Measurements from ENCODE around the gene TEX14. TPM values are rescaled to one million over a fixed set of nuclear protein-coding genes. Genes with fewer than 3 reads are reported as not detected.
A peak's percentile ranks its signal among the peaks of the same experiment; 100 is the strongest.

Gene TEX14
- total RNA-seq, 1 experiment from 2014 or later: not detected

DNA sequence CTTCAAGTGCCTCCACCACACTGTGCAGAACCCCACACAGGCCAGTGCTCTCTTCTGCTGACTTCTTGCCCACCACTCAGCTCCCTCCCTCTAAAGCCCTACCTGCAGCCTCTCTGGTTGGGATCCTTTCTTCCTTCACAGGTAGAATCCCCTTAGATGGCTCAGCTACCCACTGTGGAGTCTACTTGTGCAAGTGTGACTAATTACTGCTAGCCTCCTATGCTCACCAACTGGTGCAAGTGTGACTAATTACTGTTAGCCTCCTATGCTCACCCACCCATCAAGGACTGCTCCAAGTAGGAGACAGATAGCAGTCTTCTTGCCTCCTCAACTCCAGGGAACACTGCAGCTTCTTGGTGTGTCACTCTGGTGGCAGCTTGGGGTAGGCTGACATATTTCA lies 43.6 kb downstream of the TEX14 start:
- no peak for DNase-seq (ENCODE audit: low read depth)

DNA sequence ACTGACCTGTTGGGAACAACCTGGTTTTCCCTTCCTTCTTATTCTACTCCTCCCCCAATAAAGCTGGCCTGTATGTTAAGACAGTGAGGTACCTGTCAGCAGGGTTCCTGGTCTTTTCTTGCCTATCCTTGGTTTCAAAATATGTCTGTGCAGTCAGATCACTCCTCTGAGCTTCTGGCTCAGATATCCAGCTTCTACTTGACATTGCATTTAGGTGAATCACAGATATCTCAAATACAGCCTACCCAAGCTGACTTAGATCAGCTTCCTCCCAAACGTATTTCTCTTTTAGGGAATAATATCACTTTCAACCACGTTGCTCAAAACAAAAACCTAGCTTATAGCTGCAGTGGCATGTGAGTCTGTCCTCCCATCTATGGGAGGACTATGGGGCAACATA lies 48.7 kb downstream of the TEX14 start:
- peak; percentile 57 for DNase-seq (ENCODE audit: low read depth)

DNA sequence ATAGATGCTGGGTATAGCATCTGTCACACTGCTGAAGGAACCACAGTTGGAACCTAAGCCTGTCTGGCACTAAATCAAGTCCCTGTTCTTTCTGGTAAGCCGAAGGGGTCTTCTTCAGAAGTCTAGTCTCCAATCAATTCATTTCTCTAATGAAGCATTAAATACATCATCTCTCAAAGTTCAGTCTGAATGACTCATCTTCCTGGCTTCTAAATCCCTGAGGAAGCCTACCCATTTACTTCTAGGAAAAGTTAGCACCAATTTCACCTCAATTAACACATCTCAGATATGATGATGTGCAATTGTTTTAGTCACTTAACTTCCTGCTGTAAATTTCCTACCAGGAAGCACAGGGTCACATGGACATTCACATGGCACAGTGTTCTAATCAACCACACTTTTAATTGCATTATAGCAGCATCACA lies 49.9 kb downstream of the TEX14 start:
- DNase-seq (ENCODE audit: low read depth): no peak

DNA sequence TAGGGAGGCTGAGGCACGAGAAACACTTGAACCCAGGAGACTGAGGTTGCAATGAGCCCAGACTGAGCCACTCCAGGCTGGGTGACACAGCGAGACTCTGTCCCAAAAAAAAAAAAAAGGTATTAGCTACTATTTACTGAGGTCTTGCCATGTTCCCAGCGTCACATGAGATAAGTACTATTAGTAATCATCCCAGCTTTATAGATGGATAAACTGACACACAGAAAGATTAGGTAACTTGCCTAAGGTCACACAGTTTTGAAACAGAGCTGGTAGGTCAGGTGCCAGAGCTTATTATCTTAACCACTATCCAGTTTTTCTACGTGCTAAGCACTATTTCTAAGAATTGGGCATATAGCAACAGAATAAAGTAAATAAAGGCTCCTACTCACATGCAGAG lies 51.6 kb downstream of the TEX14 start:
- no peak for DNase-seq (ENCODE audit: low read depth)

DNA sequence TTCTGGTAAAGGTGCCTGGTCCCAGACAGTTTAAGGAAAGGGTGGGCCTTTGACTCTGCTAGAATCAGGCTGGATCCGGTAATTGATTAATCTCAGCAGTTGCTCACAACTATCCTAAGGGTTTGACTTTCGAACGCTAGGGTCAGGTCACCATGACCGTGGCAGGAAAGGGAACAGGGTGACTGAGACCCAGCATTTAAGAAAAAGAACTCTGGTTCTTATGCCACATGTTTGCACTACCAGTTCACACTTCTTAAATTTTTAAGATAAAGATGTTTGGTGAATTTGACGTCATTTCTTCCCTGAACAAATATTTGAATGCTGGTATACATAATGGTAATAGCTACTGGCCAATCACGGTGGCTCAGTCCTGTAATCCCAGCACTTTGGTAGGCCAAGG lies 52.2 kb downstream of the TEX14 start:
- no peak for DNase-seq (ENCODE audit: low read depth)

DNA sequence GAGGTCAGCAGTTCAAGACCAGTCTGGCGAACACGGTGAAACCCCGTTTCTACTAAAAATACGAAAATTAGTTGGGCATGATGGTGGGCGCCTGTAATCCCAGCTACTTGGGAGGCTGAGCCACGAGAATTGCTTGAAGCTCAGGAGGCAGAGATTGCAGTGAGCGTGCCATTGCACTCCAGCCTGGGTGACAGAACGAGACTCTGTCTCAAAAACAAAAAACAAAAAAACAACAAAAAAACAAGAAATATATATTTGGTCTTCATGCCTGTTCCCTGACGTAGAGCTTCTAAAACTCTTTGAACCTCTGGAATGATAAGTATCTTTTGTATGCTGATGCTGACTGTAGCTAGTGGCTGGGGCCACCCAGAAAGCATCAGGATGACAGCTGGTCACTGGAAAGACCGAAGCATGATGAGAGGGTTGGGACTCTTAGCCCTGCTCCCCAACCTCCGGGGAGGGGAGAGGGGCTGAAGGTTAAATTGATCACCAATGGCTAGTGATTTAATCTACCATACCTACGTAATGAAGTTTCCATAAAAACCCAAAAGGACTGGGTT lies 54.8 kb downstream of the TEX14 start:
- no peak for DNase-seq (ENCODE audit: low read depth)

DNA sequence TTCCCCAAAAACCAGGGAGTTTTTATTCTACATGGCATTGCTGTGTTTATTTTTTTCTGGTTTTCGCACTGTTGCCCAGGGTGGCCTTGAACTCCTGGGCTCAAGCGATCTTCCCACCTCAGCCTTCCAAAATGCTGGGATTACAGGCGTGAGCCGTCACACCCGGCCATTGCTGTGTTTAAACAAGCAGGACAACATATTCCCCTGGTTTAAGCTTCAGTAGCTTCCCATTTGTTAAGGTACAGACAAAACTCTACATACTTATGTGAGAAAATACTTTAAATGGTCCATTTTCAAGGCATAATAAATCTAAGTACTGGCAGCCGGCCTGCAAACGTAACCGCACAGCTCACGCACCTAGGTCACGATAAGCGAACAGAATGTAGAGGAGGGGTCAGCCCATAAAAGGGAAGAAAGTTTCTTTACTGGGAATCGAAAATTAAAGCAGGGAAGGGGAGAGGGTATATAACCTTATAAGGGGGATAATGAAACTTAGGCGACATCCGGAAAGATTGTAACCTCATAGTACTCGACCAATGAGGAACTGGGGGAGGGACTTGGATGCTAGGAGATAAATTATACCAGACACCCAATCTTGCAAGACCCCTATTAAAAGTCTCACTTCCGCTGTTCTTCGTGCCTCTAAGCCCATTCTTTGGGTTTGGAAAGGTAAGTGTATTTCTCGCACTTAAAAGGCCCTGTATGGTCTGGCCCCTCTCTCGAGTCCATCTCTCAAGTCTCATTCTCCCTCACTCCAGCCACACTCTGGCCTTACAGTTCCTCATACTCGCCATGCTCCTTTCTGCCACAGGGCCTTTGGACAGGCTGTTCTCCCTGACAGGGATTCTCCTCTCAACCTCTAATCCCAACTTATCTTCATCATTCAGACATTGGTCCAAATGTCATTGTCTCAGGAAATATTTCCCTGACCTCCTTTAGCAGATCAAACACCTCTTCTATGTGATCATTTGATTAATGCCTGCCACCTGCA lies 59.2 kb downstream of the TEX14 start:
- no peak for DNase-seq (ENCODE audit: low read depth)

DNA sequence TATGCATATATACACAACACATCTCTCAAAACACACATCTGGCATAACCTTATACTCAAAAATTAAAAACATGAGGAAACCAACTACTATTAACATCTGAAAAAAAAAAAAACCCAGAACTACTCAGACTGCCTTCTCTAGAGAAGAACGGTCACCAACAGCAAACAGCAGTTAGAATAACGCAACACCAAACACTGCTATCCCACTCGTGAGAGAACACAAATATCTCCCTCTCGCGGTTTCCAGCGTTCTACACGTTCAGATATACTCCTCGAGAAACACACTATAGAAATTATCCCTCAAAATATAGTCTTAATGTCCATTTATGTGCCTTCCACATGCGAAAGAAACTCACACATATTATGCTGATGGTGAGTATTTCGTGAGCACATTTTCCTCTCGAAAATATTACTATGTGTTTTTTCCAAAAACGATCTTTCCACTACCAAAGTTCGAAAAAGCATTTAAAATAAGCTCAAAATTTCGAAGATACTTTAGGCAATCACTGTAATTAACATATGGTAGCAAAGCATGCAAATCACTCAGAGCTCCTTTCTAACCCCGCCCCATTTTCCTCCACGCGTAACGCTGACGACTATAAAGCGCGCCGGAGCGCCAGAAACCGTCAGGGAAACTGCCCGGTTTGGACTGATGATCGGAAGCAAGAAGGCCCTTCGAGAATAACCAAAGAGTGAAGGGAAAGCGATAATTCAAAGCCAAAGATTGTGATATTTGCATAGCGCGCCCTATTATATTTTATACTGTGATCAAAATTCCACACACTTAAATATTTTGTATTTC lies 60.1 kb downstream of the TEX14 start:
- DNase-seq (ENCODE audit: low read depth): peak; percentile 99

DNA sequence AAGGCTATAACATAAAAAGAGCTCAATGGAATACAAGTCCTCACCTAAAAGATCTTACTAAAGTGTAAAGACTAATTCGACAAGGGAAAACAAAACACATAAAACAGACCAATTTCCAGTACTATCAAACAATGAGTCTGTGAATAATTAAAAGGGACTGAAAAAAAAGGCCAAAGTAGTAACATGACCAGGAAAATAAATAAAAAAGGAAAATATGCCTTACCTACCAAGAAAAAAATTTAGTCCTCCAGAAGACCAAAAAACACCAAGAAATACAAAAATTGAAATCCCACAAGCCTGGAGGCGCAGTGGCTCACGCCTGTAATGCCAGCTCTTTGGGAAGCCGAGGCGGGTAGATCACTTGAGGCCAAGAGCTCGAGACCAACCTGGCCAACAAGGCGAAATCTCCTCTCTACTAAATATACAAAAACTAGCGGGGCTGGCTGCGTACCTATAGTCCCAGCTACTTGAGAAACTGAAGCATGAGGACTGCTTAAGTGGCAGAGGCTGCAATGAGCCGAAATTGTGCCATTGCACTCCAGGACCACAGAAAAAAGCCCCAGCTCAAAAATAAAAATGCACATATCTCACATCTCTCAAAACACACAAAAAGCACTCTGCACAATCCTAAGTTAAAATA lies 60.8 kb downstream of the TEX14 start:
- no peak for DNase-seq (ENCODE audit: low read depth)

DNA sequence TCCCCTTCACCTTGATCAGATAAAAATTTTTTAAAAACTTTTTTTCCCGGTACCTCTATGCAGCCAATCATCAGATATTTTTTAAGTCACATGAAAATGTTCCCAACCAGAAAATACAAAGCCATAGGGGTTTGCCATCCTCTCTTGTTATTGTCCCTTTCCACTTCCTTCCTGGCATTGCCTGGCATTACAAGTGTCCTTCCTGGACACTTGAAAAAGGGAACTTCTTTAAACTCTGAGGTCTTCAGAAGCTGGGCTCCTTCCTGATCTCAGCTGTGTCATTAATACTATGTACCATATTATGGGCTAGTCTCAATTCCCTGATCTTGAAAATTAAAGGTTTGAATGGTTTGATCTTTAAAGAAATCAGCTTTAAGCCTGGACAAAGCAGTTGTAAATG lies 64.9 kb downstream of the TEX14 start:
- DNase-seq (ENCODE audit: low read depth): no peak

DNA sequence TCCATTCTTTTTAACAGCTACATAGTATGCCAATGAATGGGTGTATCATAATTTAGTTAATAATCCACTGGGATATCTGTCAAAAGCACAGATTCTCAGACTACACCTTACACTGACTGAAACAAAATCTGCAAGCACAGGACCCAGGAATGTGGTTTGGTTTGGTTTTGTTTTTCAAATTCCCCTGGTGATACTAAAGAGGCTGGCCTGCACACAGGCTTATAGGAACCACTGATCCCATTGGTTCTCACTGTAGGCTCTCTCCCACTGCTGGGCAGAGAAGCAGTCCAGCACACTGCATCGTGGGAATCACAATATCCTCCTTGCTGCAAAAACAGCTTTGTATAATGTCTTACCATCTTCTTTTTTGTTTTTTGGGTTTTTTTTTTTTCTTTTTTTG lies 67.1 kb downstream of the TEX14 start:
- no peak for DNase-seq (ENCODE audit: low read depth)

DNA sequence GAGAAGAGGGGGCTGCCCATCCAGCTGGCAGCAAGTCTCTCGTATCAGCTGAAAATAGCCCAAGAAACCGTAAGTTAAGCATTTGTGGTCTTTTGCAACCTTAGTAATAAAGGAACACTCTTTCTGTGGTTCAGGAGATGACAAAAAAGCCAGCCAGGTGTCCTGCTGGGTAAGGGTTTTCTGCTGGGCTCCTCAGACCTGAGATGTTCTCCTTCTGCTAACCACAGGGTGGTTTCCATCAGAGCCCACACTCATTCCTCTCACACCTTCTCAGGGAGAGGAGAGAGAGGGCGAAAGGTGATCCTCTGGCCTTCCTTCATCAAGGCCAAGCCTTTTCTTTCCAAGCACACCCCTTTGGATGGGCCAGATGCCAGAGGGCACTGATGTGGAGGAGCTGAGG lies 70.7 kb downstream of the TEX14 start:
- no peak for DNase-seq (ENCODE audit: low read depth)

DNA sequence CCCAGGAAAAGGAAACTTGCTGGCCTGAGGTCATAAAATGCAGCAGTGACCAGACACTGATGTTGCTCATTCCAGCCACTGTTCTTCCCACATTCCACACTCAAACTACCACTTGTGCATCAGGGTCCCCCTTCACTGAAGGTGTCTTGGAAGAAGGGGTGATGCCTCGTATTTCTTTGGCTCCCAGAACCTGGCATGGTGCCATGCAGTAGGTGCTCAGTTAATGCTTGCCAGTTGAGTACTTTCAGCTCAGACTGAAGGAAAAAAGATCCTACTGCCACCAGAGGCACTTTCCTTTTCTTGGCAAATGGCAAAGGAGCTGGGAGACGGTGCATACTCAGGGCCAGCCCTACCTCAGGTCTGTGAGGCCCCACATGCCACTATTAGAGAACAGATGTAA lies 73.5 kb downstream of the TEX14 start:
- no peak for DNase-seq (ENCODE audit: low read depth)

DNA sequence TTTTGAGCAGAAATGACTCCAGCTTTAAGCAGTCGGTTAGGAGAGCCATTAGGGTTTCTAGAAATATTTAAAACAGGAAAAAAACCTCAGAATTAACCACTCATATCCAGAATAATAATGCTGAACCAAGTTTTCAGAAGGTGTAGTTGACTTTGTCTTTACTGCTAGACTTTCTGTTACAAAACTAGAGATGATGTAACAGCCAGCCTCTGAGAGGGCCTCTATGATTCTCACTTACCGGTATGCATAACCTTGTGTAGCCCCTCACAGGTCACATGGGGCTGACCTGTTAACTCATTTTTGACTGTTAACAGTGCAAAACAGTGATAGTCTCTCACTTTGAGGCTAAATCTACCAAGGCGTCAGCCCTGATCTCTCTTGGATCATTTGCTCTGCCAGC lies 74.3 kb downstream of the TEX14 start:
- no peak for DNase-seq (ENCODE audit: low read depth)

DNA sequence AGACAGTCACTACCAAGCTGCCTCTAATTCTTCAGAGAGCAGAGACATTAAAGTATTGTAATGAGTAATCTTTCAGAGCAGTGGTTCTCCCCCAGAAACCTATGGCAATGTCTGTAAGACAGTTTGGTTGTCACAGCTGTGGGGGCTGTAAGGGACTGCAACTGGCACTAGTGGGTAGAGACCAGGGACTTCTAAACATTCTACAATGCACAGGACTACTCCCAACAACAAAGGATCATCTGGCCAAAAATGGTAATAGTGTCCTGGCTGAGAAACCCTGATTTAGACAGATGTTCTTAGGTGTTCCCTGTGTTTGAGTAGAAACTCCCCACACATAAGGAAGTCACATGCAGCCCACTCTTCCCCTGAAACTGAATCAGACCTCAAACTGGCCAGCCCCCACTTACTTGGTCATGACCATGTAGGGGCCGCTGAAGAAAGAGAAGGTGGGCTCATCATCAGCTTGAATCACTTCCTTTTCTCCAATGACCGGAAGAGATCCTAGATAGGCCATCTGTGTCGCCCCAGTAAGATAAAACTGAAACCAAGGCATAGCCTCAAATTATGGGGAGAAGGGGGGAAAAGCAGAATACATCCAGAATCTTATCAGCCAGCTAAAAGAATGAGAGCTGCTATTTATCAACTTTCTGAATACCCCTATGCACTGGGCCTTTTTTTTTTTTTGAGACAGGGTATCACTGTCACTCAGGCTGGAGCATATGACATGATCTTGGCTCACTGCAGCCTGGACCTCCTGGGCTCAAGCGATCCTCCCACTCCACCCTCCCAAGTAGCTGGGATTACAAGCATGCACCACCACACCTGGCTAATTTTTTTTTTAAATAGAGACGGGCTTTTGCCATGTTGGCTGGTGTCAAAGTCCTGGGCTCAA lies 75.8 kb downstream of the TEX14 start:
- no peak for DNase-seq (ENCODE audit: low read depth)

DNA sequence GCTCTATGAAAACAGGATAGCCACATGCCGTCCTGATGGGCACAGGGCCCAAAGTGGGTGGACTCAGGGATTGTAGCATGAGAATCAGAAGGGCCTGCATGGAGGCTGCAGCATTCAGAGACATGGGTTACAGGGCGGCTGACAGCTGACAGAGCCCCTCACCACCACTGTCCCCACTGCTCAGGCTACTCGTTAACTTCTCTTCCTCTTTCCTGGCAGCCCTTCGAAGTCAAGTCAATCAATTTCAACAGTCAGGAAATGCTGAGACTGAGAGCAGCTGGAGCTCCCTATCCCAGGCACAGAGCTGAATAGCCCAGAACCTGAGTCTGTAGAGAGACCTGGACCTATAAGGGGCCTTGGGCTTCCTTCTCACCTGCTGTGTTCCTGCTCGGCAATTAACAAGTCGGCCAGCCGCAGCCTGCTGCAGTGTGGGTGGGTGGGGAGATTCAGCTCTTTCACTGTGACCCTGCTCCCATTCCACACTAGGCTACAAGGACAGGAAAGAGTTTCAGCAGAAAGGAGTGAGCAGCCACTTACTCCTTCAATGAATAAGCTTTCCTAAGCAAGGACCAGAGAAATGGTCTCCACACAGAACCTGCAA lies 76.9 kb downstream of the TEX14 start:
- no peak for DNase-seq (ENCODE audit: low read depth)

DNA sequence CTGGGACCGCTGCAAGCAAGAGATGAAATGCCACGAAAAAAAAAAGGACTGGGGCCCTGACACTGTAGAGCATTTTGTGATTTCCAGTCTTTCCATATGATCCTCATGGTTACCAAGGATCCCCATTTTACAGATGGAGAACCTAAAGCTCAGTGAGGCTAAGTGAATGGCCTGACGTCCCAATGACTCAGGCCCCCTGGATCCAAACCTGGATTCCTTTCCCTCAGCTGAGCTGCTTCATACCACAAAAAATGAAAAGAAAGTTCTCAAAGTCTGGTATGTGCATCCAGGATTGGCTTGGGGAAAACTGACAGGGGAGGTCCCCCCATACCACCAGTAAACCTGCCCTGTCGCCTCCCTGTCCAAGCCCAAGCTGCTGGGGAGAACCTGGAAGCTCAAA lies 80.5 kb downstream of the TEX14 start:
- no peak for DNase-seq (ENCODE audit: low read depth)

DNA sequence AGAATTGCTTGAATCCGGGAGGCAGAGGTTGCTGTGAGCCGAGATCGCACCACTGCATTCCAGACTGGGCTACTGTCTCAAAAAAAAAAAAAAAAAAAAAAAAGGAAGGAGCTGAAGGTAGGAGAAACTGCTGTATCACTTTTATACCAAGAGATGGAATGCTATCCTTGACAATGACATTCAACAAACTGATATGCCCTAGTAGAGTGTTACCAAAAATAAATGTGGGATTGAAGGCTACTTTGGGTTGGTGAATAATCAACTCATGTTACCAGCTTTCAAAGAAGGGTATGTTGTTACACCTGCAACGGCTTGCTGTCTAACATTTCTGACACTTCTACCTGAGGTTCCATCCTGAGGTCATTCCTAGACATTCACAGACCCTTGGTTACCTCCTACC lies 84.9 kb downstream of the TEX14 start:
- no peak for DNase-seq (ENCODE audit: low read depth)

DNA sequence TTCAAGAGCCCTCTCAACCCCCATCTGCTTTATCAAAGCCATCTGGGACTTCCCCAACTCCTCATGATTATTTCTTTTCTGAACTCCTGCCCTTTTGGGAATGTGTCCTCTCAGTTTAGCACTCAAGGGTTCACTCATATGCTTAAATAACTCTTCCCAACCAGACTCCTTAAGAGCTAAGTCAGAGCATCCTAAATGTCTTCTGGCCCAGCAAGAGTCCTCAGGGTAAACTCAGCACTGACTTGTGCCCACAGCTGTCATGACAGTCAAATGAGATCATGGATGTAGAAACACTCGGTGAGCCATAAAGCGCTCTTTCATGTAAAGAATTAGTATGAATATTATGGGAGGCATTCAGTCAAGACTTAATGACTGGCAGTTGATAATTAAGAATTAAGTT lies 85.9 kb downstream of the TEX14 start:
- no peak for DNase-seq (ENCODE audit: low read depth)

DNA sequence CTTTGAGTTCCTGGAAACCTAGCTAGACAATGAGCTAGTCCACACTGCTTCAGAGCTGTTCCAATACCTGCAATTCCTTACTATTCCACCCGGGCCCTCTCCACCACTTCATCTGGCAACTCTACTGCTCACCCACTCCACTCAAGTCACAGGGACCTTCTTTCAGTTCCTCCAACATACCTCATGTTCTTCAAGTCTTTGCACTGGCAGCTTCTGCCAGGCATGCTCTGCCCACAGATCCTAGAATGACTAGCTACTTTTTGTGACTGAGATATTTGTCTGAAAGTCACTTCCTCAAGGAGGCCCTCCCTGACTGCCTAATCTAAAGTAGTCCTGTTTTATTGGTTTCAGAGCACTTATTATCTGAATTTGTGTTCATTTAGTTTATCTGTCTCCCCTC lies 86.4 kb downstream of the TEX14 start:
- DNase-seq (ENCODE audit: low read depth): no peak
